Uterus (tissue), 2 donors: ENCODE measurements around the gene USP47.

Source experiments
- POLR2A ChIP-seq, 2 donors: fragments of 450-650 bp; IDR thresholded peaks; one replicate each; pipeline ENCODE4 v1.6.1; 2016; ENCODE audit warnings: antibody characterized with exemption in 2 of 2, mild to moderate bottlenecking in 1 of 2, moderate library complexity in 1 of 2
- TF ChIP-seq, protein P1 (sequence below), 4 experiments: fragments of 200-600 bp in 2 of 4; fragments of 450-650 bp in 2 of 4; sonication (generic) in 2 of 4; IDR thresholded peaks; one replicate each; pipeline ENCODE4 v1.5.1; 2016 to 2019; ENCODE audit warnings: antibody characterized with exemption in 4 of 4, mild to moderate bottlenecking in 2 of 4, moderate library complexity in 1 of 4

DNA sequence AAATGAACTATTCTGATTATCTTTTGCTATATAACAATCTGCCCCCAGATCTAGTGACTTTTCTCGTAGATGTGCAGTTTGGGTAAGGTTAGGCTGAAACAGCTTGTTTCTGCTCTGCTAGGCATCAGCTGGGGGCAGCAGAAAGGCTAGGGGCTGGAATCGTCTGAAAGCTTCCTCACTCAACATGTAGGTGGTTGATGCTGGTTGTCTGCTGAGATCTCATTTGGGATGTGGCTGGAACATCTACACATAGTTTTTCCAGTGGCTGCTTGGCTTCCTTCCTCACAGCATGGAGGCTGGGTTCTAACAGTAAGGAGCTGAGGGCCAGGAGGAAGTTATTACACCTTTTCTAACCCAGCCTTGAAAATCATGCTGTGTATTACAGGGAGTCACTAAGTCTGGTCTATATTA, 30.2 kb downstream of the USP47 start:
- TF ChIP-seq, protein P1, sequence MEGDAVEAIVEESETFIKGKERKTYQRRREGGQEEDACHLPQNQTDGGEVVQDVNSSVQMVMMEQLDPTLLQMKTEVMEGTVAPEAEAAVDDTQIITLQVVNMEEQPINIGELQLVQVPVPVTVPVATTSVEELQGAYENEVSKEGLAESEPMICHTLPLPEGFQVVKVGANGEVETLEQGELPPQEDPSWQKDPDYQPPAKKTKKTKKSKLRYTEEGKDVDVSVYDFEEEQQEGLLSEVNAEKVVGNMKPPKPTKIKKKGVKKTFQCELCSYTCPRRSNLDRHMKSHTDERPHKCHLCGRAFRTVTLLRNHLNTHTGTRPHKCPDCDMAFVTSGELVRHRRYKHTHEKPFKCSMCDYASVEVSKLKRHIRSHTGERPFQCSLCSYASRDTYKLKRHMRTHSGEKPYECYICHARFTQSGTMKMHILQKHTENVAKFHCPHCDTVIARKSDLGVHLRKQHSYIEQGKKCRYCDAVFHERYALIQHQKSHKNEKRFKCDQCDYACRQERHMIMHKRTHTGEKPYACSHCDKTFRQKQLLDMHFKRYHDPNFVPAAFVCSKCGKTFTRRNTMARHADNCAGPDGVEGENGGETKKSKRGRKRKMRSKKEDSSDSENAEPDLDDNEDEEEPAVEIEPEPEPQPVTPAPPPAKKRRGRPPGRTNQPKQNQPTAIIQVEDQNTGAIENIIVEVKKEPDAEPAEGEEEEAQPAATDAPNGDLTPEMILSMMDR (IDR thresholded peaks at IDR 0.05): no peak
- no peak for TF ChIP-seq POLR2A (IDR thresholded peaks at IDR 0.05)
